Activated naive CD8-positive, alpha-beta T cell treated with anti-CD3 and anti-CD28 coated beads, Interleukin-2, amount 50 U/mL, for 16 hours (primary cell): ENCODE results near the gene UBE2E2.

Source experiments
- DNase-seq: peaks from one replicate; pipeline ENCODE4 v3.0.0-alpha.2; 2020; ENCODE audit warnings: low read depth, low spot score

UBE2E2 gene

GRCh38 chr3:23480329-23480714, 277.2 kb downstream of the UBE2E2 start:
- DNase-seq = no peak

GRCh38 chr3:23481011-23481615, 278.0 kb downstream of the UBE2E2 start:
- no peak for DNase-seq

GRCh38 chr3:23481616-23482278, 278.6 kb downstream of the UBE2E2 start:
- no peak for DNase-seq

GRCh38 chr3:23484386-23484785, 281.3 kb downstream of the UBE2E2 start:
- no peak for DNase-seq

GRCh38 chr3:23485922-23486321, 282.8 kb downstream of the UBE2E2 start:
- DNase-seq = no peak

- no peak for DNase-seq
Observed at GRCh38 chr3:23487015-23487414, 283.9 kb downstream of the UBE2E2 start.

- no peak for DNase-seq
Observed at GRCh38 chr3:23488618-23489017, 285.5 kb downstream of the UBE2E2 start.

- no peak for DNase-seq
Observed at GRCh38 chr3:23489300-23490158, 286.4 kb downstream of the UBE2E2 start.

- DNase-seq = no peak
Observed at GRCh38 chr3:23490459-23490858, 287.3 kb downstream of the UBE2E2 start.

- DNase-seq = no peak
Observed at GRCh38 chr3:23492057-23492456, 288.9 kb downstream of the UBE2E2 start.

GRCh38 chr3:23493889-23494288, 290.8 kb downstream of the UBE2E2 start:
- DNase-seq = no peak

GRCh38 chr3:23494967-23495366, 291.8 kb downstream of the UBE2E2 start:
- no peak for DNase-seq

GRCh38 chr3:23495507-23495906, 292.4 kb downstream of the UBE2E2 start:
- no peak for DNase-seq

GRCh38 chr3:23496165-23496564, 293.0 kb downstream of the UBE2E2 start:
- DNase-seq = no peak

GRCh38 chr3:23497156-23497555, 294.0 kb downstream of the UBE2E2 start:
- no peak for DNase-seq

GRCh38 chr3:23501201-23501802, 298.2 kb downstream of the UBE2E2 start:
- no peak for DNase-seq

GRCh38 chr3:23508464-23508863, 305.3 kb downstream of the UBE2E2 start:
- DNase-seq = no peak

- no peak for DNase-seq
Observed at GRCh38 chr3:23518441-23518840, 315.3 kb downstream of the UBE2E2 start.

GRCh38 chr3:23519314-23520208, 316.4 kb downstream of the UBE2E2 start:
- DNase-seq = no peak

GRCh38 chr3:23527326-23527725, 324.2 kb downstream of the UBE2E2 start:
- no peak for DNase-seq

- DNase-seq = no peak
Observed at GRCh38 chr3:23533596-23533995, 330.5 kb downstream of the UBE2E2 start.
